ENCODE measurements around the gene ELL.

- TF ChIP-seq ZC3H11A (IDR thresholded peaks at IDR 0.05; ENCODE audit: low read depth, low read length) (no peak), CHD2 (IDR thresholded peaks at IDR 0.05; ENCODE audit: low read depth, low read length) (no peak)
These were observed 43.9 kb downstream of the ELL start for GRCh38 chr19:18477974-18478373.
